GM19193 (cell line): ENCODE data around the gene EFR3B.

Experiments
- POLR2A ChIP-seq: IDR thresholded peaks from 4 replicates; pipeline ENCODE4 v1.6.1; 2011; ENCODE audit not compliant: insufficient read depth, insufficient read length; ENCODE audit errors: extremely low read depth

Gene EFR3B, protein sequence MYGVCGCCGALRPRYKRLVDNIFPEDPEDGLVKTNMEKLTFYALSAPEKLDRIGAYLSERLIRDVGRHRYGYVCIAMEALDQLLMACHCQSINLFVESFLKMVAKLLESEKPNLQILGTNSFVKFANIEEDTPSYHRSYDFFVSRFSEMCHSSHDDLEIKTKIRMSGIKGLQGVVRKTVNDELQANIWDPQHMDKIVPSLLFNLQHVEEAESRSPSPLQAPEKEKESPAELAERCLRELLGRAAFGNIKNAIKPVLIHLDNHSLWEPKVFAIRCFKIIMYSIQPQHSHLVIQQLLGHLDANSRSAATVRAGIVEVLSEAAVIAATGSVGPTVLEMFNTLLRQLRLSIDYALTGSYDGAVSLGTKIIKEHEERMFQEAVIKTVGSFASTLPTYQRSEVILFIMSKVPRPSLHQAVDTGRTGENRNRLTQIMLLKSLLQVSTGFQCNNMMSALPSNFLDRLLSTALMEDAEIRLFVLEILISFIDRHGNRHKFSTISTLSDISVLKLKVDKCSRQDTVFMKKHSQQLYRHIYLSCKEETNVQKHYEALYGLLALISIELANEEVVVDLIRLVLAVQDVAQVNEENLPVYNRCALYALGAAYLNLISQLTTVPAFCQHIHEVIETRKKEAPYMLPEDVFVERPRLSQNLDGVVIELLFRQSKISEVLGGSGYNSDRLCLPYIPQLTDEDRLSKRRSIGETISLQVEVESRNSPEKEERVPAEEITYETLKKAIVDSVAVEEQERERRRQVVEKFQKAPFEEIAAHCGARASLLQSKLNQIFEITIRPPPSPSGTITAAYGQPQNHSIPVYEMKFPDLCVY

GRCh38 chr2:25041928-25042320, at the start of gene EFR3B:
Gene EFR3B (plus strand): TSS chr2:25042076. CDS start chr2:25042313, 237 bp downstream.
- no peak for TF ChIP-seq POLR2A

DNA sequence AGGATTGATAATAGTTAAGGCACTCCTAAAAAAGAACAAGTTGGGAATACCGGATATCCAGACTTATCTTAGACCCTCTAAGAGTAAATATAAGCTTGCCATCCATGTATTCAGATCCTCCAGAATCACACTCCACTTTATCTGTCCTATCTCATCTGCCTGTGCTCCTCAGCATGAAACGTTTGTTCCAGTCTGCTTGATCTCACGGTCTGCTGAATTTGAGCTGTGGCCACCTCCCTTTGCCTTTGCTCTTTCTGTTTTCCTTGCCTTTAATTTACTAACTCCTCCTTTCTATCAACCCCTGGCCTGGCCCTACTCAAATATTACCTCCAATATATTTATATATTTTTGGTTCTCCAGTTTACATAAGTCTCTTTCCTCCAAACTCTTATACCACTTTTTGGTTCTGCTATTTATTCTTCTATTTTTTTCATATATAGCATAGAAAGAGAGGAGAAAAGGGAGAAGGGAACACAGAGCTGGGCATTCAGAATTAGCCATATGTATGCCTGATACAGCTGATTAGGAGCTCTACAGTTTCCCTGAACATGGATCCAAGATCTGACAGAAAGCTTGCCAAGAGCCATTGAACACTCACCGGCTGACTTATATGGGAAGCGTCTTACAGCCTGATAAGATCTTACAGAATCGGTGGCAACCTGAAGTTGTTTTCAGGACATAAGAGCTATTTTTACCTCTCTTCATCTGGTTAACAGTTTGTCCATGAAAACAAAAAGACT, 48.3 kb upstream of the EFR3B start:
- no peak for TF ChIP-seq POLR2A

- no peak for TF ChIP-seq POLR2A
Observed at GRCh38 chr2:24994146-24994724, 47.6 kb upstream of the EFR3B start.

GRCh38 chr2:25000036-25000435, 41.8 kb upstream of the EFR3B start:
- no peak for TF ChIP-seq POLR2A

- TF ChIP-seq POLR2A = no peak
Observed at GRCh38 chr2:25000503-25001324, 41.2 kb upstream of the EFR3B start.

GRCh38 chr2:25001325-25001637, 40.6 kb upstream of the EFR3B start:
- TF ChIP-seq POLR2A = no peak

- no peak for TF ChIP-seq POLR2A
Observed at GRCh38 chr2:25002066-25002465, 39.8 kb upstream of the EFR3B start.

DNA sequence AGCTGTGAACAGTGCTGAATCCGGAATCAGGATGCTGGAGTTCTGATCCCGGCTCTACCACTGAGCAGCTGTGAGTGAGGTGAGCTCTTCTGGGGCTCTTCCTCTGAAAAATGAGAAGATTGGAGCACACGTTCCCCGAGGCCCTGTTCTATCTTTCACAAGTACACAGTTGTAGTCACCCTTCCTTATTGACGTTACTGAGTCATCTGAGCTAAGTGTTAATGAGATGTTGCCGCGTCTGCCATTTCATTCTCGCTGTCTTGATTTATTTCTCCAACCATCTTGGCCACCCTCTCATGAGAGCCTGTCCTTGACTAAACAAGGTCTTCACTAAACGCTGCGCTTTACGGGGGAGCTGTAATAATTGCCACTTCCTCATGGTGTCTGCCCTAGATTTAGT, 31.9 kb upstream of the EFR3B start:
- TF ChIP-seq POLR2A = no peak

- TF ChIP-seq POLR2A = no peak
Observed at GRCh38 chr2:25014631-25015030, 27.2 kb upstream of the EFR3B start.

DNA sequence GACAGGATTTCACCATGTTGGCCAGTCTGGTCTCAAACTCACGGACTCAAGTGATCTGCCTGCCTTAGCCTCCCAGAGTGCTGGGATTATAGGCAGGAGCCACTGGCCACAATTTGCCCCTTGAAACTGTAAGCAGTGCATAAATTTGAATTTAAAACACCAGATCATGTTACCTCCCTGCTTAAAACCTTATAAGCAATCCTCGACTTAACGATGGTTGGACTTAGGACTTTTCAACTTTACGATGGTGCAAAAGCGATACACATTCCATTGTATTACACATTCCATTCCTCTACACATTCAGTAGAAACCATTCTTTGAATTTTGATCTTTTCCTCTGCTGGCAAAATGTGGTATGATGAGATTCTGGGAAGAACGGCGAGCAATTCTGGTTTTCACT, 23.2 kb upstream of the EFR3B start:
- no peak for TF ChIP-seq POLR2A

DNA sequence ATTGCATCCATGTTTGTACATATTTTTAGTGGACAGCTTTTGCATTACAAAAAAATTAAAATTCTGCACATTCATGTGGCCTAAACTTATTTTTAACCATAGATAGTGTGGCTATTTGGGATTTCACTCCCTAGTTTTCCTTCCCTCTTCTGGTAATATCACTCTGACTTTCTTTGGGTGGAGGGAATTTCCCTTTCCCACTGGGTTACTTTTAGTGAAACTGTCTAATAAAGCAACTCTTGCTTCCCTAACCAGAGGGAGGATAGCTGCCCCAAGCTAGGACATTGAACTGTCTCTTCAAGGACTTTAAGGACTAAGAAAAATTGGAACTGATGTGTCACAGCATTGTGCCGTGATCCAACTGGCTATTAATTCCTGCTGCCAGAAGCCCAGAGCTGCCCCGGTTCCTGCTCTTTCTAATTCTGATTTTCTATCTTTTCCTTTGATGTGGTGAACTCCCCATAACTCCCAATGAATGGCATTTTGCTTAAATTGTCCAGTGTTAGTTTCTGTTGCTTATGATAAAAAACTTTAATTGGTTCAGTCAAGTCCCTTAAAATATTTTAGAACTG, 20.0 kb upstream of the EFR3B start:
- no peak for TF ChIP-seq POLR2A

GRCh38 chr2:25023333-25023732, 18.5 kb upstream of the EFR3B start:
- TF ChIP-seq POLR2A = no peak

DNA sequence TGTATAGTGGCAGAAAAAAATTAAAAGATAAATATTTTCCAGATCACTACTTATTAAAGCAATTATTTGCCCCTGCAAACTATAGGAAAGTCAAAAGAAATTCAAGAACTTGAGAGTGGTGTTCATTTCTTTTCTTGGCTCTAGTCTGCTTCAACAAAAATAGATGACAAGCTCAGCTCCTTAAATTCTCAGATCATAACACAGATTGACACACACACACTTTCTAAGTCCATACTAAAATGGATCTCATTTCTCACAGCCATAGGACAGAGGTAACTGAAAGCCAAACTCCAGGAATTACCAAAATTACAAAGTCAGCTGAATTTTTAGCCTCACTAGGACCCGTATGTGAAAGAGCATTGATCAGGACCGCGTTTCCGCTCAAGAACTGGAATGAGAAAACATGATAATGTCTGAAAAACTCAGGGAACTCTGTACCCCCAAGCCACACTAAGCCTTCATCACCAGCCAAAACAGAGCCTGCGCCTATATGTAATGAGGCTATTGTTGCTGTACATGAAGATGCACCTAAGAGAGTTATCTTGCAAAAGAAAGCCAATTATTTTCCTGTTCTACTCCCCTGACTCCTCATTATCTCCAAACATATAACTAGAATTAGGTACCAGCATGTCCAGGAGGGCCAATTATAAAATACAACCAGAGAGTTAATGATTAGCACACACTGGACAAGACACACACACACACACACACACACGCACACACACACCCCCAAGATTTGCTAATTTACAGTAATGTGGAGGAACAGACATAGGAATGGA, 16.5 kb upstream of the EFR3B start:
- no peak for TF ChIP-seq POLR2A
